GM12878 (cell line): ENCODE data around the gene LRP5. TPM values are rescaled to one million over a fixed set of nuclear protein-coding genes. Genes with fewer than 3 reads are reported as not detected.

ENCODE experiments used
- ATAC-seq: fragments of 200-7000 bp; cut with Tn5 transposase; 3 replicates; pipeline ENCODE4 v1.9.1; 2020; ENCODE audit warnings: mild to moderate bottlenecking, moderate library complexity
- BruUV-seq: library from RNA; stranded (reverse); fragments of 400-500 nt; replicated peaks from 2 replicates; lab custom pipeline; 2021; lab: Mats Ljungman, UMichigan
- CTCF ChIA-PET: fragments of 300-600 bp; sonication (Branson Sonifier 250); formaldehyde crosslinking; extraction: SDS; loops from one replicate; lab custom pipeline; 2021; ENCODE audit warnings: inconsistent platforms; lab: Yijun Ruan, JAX
- POLR2A ChIA-PET: fragments of 350-600 bp; formaldehyde crosslinking; extraction: SDS; loops from one replicate; lab custom pipeline; 2021; ENCODE audit warnings: inconsistent platforms; lab: Charles Lee
- RAD21 ChIA-PET: fragments of 300-600 bp; sonication (Branson Sonifier 250); formaldehyde crosslinking; loops from one replicate; lab custom pipeline; 2023; ENCODE audit warnings: antibody characterized with exemption; ENCODE audit not compliant: unreplicated experiment; lab: Charles Lee
- SMC1A ChIA-PET: fragments of 300-600 bp; sonication (Branson Sonifier 250); formaldehyde crosslinking; loops from one replicate; lab custom pipeline; 2023; ENCODE audit not compliant: unreplicated experiment, uncharacterized antibody; lab: Charles Lee
- DNase-seq: peaks from one replicate; pipeline ENCODE4 v3.0.0-alpha.2; 2011; ENCODE audit warnings: low read depth, low spot score
- FAIRE-seq: peaks from 3 replicates; lab custom pipeline; 2011; peaks lifted over from hg19 to GRCh38; lab: Jason Lieb, UNC
- H2AFZ ChIP-seq: 2 replicates; pipeline ENCODE4 v1.6.0; 2011; ENCODE audit warnings: low read depth, low read length, control low read depth; ENCODE audit not compliant: control insufficient read depth
- H3K27ac ChIP-seq: 2 replicates; pipeline ENCODE4 v1.5.1; 2011; ENCODE audit warnings: control low read depth; ENCODE audit not compliant: control insufficient read depth, insufficient read depth
- H3K27me3 ChIP-seq, 2 experiments: replicated peaks in 1 of 2; 2 replicates each; pipeline versions ENCODE4 v1.6.0 to v1.6.1; 2011; ENCODE audit warnings: low read length in 1 of 2; ENCODE audit not compliant: control insufficient read depth in 2 of 2, insufficient read depth in 2 of 2
- H3K36me3 ChIP-seq, 2 experiments: 2 replicates each; pipeline ENCODE4 v1.5.1; 2011; ENCODE audit warnings: low read length in 1 of 2; ENCODE audit not compliant: control insufficient read depth in 2 of 2, insufficient read depth in 2 of 2
- H3K4me1 ChIP-seq: 2 replicates; pipeline ENCODE4 v1.6.1; 2011; ENCODE audit warnings: mild to moderate bottlenecking, low read length, moderate library complexity, mixed read lengths; ENCODE audit not compliant: control insufficient read depth, insufficient read depth
- H3K4me2 ChIP-seq: 2 replicates; pipeline ENCODE4 v1.6.0; 2011; ENCODE audit warnings: control low read depth; ENCODE audit not compliant: control insufficient read depth, insufficient read depth
- H3K4me3 ChIP-seq: fragments of 200-600 bp; sonication (generic); 2 replicates; pipeline ENCODE4 v1.5.1; 2016
- H3K79me2 ChIP-seq: 2 replicates; pipeline ENCODE4 v1.6.0; 2011; ENCODE audit warnings: low read length; ENCODE audit not compliant: control insufficient read depth, insufficient read depth
- H3K9ac ChIP-seq: 2 replicates; pipeline ENCODE4 v1.8.0; 2011; ENCODE audit warnings: low read length, control low read depth, mixed read lengths; ENCODE audit not compliant: control insufficient read depth, insufficient read depth
- H3K9me3 ChIP-seq: replicated peaks from 3 replicates; pipeline ENCODE4 v1.5.1; 2011; ENCODE audit warnings: mild to moderate bottlenecking, low read length; ENCODE audit not compliant: control insufficient read depth, insufficient read depth
- H4K20me1 ChIP-seq: 2 replicates; pipeline ENCODE4 v1.6.0; 2011; ENCODE audit not compliant: control insufficient read depth, insufficient read depth
- ASH2L ChIP-seq: fragments of 300-600, 200-600 bp; sonication (generic); IDR thresholded peaks from 2 replicates; pipeline ENCODE4 v1.6.1; 2017; ENCODE audit warnings: low read depth, mild to moderate bottlenecking, borderline replicate concordance
- BACH1 ChIP-seq: fragments of 450-650 bp; IDR thresholded peaks from 2 replicates; pipeline ENCODE4 v1.6.1; 2017; ENCODE audit warnings: mild to moderate bottlenecking, borderline replicate concordance
- CBX3 ChIP-seq: fragments of 200-600 bp; sonication (generic); IDR thresholded peaks from 2 replicates; pipeline ENCODE4 v1.6.1; 2016; ENCODE audit warnings: low read depth, borderline replicate concordance
- IKZF1 ChIP-seq: fragments of 450-650 bp; conservative IDR thresholded peaks from 2 replicates; pipeline ENCODE4 v1.6.1; 2017; ENCODE audit warnings: antibody characterized with exemption, mild to moderate bottlenecking
- IRF4 ChIP-seq: IDR thresholded peaks from 2 replicates; pipeline ENCODE4 v1.6.1; 2011; ENCODE audit warnings: low read depth, low read length
- MAX ChIP-seq: IDR thresholded peaks from 2 replicates; pipeline ENCODE4 v1.6.1; 2012; ENCODE audit warnings: low read depth, low read length, improper control_type of control experiment
- SPI1 ChIP-seq: IDR thresholded peaks from 2 replicates; pipeline ENCODE4 v1.6.1; 2011; ENCODE audit warnings: low read depth, mild to moderate bottlenecking, low read length, moderate library complexity, borderline replicate concordance; ENCODE audit not compliant: insufficient read depth
- SREBF1 ChIP-seq: IDR thresholded peaks from 2 replicates; pipeline ENCODE4 v1.6.1; 2012; ENCODE audit warnings: mild to moderate bottlenecking, low read length
- TCF12 ChIP-seq: IDR thresholded peaks from 2 replicates; pipeline ENCODE4 v1.6.1; 2011; ENCODE audit warnings: low read depth, mild to moderate bottlenecking, low read length
- WGBS: methylation state at CpG from one replicate; pipeline ENCODE4 v1.1.6; 2016; ENCODE audit warnings: low lambda C conversion rate; ENCODE audit not compliant: insufficient replicate concordance, insufficient coverage; ENCODE audit errors: missing lambda C conversion rate; 5-methylcytosine and 5-hydroxymethylcytosine counted together
- in situ Hi-C: fragments of 300-500 bp; cut with MboI; formaldehyde crosslinking; loops from 9 replicates; pipeline ENCODE4 v1.14.3; 2018; ENCODE audit warnings: mixed read lengths
- intact Hi-C: fragments of 100-400 bp; cut with micrococcal nuclease; formaldehyde crosslinking; loops from one replicate; pipeline ENCODE4 v1.14.2; 2022; ENCODE audit not compliant: unreplicated experiment
- polyA plus RNA-seq, 11 experiments: library from polyadenylated mRNA; depleted of rRNA in 4 of 11; unstranded in 6 of 11; stranded (reverse) in 5 of 11; fragments of >200 nt; fragmentation: Nextera tagmentation in 4 of 11; fragmentation: Illumina TruSeq in 1 of 11; extraction: Ambion mirVana in 4 of 11; extraction: Trizol in 1 of 11; gene quantifications; 1 replicate in 1 of 11; 2 replicates in 10 of 11; pipeline versions ENCODE4 v1.2.1 to v1.2.3, GENCODE V29; 2011 to 2016; ENCODE audit warnings: inconsistent platforms in 2 of 11, missing spikeins in 2 of 11, low read depth in 1 of 11
- total RNA-seq, 4 experiments: library from RNA; depleted of rRNA in 3 of 4; stranded (reverse); fragments of >200 nt in 3 of 4; fragmentation: Illumina TruSeq in 1 of 4; extraction: Trizol in 1 of 4; gene quantifications; 2 replicates each; pipeline versions ENCODE4 v1.2.1 to v1.2.3, GENCODE V29; 2013 to 2021
- TF ChIP-seq, protein P1 (sequence below): fragments of 450-650 bp; formaldehyde crosslinking; IDR thresholded peaks from 2 replicates; pipeline ENCODE4 v1.5.0; 2022; ENCODE audit warnings: mild to moderate bottlenecking, missing genetic modification characterization

LRP5 gene
- total and polyA plus RNA-seq, 10 of the 15 experiments (the other 5 are each of a cell fraction or from before 2014, with no cell fraction given), result 0.37 to 34.0 (median 6.6) TPM

DNA sequence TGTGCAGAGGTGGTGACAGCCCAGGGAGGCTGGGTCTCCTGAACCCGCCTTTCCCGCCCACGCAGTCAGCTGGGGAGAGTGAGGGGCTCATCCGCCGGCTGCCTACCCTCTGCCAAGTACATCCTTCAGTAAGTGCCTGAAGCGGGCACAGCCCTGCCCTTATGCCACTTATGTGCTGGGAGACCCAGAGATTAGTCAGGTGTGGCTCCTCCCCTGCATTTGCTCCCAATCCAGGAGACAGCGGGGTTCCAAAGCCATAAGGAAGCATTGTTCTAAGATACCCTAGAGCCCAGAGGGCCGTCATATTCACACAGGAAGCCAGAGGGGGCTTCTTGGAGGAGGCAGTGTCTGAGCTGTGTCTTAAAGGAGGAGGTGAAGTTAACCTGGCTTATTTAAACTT is 142.4 kb downstream of the LRP5 start:
- 66% methylated on average over 8 of the region's 8 CpGs for WGBS

More for the DNA sequence above, 142.4 kb downstream of the LRP5 start:
- H3K79me2 ChIP-seq, result no peaks in the 10 kb centered on the region
- ChIA-PET SMC1A (no interaction called here), POLR2A (no interaction called here), RAD21 (no interaction called here), CTCF (no interaction called here)
- no peak overlapping the region for H3K4me2 ChIP-seq
- H2AFZ ChIP-seq, result no peak overlapping the region
- no peak overlapping the region for H3K4me3 ChIP-seq
- no peak for FAIRE-seq
- H3K27me3 ChIP-seq, result no peaks in the 10 kb centered on the region
- no peaks in the 10 kb centered on the region for H4K20me1 ChIP-seq
- intact Hi-C loops (loop anchor here (10.0 kb wide), 1 partner anchor 430 kb away; no protein-coding TSS in a partner anchor), in situ Hi-C loops (no loop called here)
- H3K9me3 ChIP-seq, result no peaks in the 10 kb centered on the region
- H3K9ac ChIP-seq, result no peak overlapping the region
- no peaks in the 10 kb centered on the region; the same call in 1 of the 2 replicates for H3K4me1 ChIP-seq
- no peak for DNase-seq
- no peaks in the 10 kb centered on the region for H3K36me3 ChIP-seq
- no peak overlapping the region for H3K27ac ChIP-seq
- TF ChIP-seq CBX3 (no peak), BACH1 (no peak), MAX (no peak), IRF4 (no peak), IKZF1 (no peak), SREBF1 (no peak), TCF12 (no peak), SPI1 (no peak), ASH2L (no peak)
- TF ChIP-seq, protein P1, sequence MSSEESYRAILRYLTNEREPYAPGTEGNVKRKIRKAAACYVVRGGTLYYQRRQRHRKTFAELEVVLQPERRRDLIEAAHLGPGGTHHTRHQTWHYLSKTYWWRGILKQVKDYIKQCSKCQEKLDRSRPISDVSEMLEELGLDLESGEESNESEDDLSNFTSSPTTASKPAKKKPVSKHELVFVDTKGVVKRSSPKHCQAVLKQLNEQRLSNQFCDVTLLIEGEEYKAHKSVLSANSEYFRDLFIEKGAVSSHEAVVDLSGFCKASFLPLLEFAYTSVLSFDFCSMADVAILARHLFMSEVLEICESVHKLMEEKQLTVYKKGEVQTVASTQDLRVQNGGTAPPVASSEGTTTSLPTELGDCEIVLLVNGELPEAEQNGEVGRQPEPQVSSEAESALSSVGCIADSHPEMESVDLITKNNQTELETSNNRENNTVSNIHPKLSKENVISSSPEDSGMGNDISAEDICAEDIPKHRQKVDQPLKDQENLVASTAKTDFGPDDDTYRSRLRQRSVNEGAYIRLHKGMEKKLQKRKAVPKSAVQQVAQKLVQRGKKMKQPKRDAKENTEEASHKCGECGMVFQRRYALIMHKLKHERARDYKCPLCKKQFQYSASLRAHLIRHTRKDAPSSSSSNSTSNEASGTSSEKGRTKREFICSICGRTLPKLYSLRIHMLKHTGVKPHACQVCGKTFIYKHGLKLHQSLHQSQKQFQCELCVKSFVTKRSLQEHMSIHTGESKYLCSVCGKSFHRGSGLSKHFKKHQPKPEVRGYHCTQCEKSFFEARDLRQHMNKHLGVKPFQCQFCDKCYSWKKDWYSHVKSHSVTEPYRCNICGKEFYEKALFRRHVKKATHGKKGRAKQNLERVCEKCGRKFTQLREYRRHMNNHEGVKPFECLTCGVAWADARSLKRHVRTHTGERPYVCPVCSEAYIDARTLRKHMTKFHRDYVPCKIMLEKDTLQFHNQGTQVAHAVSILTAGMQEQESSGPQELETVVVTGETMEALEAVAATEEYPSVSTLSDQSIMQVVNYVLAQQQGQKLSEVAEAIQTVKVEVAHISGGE (CRISPR knock-in tag), result no peak
- no TSS peak for BruUV-seq
- no peak for ATAC-seq
